Fibroblast of the aortic adventitia (primary cell): ENCODE data around the gene GCK. TPM values are rescaled to one million over a fixed set of nuclear protein-coding genes. Genes with fewer than 3 reads are reported as not detected.

ENCODE experiments used
- DNase-seq: peaks from one replicate; pipeline ENCODE4 v3.0.0-alpha.2; 2010; ENCODE audit warnings: low read depth
- H3K4me3 ChIP-seq: 2 replicates; pipeline ENCODE4 v1.5.1; 2011; ENCODE audit warnings: low read depth, mild to moderate bottlenecking, control low read depth, low read length, moderate library complexity
- total RNA-seq: library from RNA; depleted of rRNA; stranded (reverse); fragments of >200 nt; gene quantifications from 2 replicates; pipeline ENCODE4 v1.2.3, GENCODE V29; 2012; ENCODE audit warnings: low replicate concordance
- TF ChIP-seq, protein P1 (sequence below): IDR thresholded peaks from 2 replicates; pipeline ENCODE4 v1.5.1; 2011; ENCODE audit warnings: mild to moderate bottlenecking, low read length, control low read depth, inconsistent platforms; ENCODE audit not compliant: insufficient read depth

GCK gene
- total RNA-seq, 1 donor = 0.36 TPM

DNA sequence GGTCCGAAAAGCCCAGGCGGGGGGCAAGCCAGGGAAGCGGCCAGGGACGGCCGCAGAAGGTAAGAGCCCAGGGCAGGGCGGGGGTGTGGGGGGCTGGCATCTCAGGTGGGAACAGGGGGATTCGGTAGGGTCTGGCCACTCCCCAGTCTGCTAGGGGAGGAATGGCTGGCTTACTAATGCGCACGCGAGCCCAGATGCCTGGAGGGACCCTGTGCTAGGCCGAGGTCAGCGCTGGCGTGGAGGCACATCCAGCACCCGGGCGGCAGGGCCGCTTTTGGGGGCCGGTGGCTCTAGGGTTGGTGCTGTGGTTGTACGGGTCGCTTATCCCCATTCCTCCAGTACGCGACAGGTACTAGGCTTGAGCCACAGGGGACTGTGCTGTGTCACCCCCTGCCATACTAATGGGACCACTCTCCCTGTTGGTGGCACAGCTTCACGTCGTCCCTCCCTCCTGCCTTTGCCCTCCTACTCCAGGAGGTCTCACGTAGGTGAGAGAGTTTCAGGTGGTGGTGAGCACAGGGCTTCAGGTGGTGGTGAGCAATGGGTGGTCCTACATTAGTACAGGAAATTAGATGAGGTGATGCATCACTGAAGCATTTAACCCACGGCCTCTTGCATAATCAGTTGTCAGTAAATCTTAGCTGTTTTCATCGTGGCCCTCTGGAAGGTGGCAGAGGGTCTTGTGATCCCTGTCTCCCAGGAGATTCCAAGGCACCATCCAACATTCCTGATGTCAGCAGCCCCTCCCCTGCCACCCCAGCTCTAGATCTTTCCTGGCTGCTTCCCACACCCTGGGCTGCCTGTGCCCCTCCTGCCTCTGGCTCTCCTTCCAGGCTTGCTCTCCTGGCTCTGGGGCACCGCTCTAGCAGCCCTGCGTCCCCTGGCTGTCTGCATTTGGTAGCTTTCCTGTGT is 84.1 kb downstream of the GCK start:
- DNase-seq = peak; percentile 76
- H3K4me3 ChIP-seq = peak overlapping the region; percentile 95
- TF ChIP-seq, protein P1, sequence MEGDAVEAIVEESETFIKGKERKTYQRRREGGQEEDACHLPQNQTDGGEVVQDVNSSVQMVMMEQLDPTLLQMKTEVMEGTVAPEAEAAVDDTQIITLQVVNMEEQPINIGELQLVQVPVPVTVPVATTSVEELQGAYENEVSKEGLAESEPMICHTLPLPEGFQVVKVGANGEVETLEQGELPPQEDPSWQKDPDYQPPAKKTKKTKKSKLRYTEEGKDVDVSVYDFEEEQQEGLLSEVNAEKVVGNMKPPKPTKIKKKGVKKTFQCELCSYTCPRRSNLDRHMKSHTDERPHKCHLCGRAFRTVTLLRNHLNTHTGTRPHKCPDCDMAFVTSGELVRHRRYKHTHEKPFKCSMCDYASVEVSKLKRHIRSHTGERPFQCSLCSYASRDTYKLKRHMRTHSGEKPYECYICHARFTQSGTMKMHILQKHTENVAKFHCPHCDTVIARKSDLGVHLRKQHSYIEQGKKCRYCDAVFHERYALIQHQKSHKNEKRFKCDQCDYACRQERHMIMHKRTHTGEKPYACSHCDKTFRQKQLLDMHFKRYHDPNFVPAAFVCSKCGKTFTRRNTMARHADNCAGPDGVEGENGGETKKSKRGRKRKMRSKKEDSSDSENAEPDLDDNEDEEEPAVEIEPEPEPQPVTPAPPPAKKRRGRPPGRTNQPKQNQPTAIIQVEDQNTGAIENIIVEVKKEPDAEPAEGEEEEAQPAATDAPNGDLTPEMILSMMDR = peak; percentile 19

DNA sequence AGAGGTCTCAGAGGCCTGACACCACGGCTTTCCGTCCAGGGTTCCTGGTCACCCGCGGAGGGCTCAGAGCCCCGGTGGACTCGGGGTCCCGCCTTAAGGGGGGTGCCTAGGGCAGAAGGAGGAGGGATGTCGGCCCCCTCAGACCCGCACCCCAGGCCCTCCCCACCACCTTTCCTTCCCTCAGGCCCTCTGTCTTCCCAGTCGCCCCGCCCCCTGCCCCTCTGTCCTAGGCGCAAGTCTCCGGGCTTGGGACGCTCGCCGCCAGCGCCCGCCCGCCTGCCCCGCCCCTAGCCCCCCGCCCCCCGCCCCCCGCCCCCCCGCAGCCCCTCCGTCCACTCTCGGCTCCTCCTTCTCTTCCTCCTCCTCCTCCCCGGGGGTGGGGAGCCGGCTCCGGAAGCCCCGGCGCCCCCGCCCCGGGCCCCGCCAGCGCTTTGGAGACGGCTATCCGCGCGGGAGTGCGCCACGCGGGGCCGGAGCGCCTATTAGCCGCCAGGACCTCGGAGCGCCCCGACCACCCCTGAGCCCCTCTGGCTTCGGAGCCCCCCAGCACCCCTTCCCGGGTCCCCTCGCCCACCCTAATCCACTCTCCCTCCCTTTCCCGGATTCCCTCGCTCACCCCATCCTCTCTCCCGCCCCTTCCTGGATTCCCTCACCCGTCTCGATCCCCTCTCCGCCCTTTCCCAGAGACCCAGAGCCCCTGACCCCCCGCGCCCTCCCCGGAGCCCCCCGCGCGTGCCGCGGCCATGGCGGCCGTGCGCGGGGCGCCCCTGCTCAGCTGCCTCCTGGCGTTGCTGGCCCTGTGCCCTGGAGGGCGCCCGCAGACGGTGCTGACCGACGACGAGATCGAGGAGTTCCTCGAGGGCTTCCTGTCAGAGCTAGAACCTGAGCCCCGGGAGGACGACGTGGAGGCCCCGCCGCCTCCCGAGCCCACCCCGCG is 85.0 kb downstream of the GCK start, which contains the start of gene AEBP1:
AEBP1 (plus strand) TSS at position 423 of the 937 bp plus-strand sequence; CDS start at position 744, 321 bp downstream.
- peak within 1 kb of the TSS; percentile 95 for H3K4me3 ChIP-seq
- TF ChIP-seq, protein P1 = no peak
- peak; percentile 37 for DNase-seq

DNA sequence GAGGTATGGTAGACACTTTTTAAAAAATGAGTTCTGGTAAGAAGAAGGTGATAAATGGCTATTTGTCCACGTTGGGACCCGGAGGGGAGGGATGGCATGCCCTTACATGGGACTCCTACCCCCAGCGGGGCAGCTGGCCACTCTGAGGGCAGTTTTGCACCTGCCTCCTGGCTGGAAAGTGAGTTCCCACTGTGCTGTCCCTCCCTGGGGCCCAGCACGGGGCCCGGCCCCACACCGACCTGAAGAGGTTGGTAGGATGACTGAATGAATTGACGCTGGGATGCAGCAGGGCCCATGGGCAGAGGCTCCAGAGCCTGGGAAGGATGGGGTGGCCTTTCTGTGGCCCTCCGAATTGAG is 85.7 kb downstream of the GCK start:
- no peak for DNase-seq
- TF ChIP-seq, protein P1 = no peak
- H3K4me3 ChIP-seq = no peak overlapping the region

DNA sequence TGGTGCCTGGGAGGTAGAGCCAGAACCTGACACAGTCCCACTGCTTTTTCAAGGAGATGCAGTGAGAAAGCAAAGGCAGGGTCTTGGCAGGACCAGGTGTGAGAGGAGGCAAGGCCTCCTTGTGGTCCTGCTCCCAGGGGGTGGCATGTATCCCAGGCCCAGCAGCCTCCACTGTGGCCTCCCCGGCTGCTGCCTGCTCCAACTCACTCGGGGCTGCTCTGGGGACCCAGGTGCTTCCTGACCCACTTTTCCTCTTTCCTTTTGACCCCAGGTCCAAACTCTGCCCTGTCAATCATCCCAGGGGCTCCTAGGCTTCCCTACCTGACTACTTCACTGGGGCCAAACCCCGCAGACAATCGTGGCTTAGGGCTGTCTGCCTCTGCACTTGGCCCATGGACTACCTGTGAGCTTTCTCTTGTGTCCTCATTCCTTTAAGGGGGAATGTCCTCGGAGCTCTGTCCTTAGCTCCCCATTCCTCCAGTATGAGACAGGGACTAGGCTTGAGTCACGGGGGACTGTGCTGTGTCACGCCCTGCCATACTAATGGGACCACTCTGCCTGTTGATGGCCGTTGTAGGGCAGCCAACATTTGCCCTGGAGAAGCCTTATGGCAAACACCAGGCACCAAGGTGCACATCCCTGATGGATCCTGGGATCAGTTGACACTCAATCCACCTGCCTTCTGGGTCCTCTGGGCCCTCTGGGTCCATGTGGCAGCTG is 86.2 kb downstream of the GCK start:
- TF ChIP-seq, protein P1 = no peak
- DNase-seq = no peak
- H3K4me3 ChIP-seq = no peak overlapping the region

DNA sequence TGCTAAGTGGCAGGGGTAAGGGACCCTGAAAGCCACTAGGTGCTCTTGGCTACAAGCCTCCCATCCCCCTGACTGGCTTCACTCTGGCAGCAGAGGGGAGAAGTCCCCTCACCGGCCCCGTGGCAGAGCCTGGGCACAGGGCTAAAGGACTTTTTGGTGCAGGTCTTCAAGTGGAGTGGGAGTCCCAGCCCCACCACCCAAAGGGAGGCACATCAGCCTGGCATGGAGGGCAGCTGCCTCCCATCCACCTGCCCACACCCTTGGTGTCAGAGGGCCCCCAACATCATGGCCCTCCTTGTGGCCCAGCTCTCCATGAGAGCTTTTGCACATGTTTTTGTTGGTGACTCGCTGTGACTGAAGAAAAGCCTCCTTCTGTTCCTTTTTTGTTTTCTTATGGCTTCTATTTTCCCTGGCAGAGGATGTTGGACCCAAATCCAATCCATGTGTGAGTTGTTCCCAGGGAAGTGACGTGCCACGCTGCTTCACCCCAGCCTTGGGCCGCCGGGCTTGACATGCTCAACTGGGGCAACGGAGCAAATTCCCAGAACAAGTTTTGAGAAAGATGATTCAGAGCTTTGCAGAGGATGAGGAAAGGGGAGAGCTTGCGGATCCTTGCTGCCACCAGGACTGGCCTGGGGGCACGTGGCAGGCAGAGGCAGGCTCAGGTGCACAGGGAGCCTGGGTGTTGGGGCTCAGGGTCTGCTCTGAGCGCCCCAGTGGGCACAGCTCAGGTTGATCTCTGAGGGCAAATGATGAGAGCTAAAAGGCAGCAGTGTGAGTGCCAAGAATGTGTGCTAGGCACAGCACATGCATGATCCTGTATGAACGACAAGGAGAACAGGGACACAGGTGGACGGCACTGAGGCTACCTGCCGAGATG is 87.0 kb downstream of the GCK start:
- DNase-seq = peak; percentile 86
- H3K4me3 ChIP-seq = no peak overlapping the region

More for the DNA sequence above, 87.0 kb downstream of the GCK start:
- TF ChIP-seq, protein P1 = no peak
